Caco-2 (cell line): ENCODE data around the gene IP6K3. TPM values are rescaled to one million over a fixed set of nuclear protein-coding genes. Genes with fewer than 3 reads are reported as not detected.

ENCODE experiments used
- BruUV-seq: library from RNA; stranded (reverse); fragments of 400-500 nt; replicated peaks from 2 replicates; lab custom pipeline; 2021; lab: Mats Ljungman, UMichigan
- CTCF ChIA-PET: fragments of 300-600 bp; sonication (Branson Sonifier 250); formaldehyde crosslinking; loops from one replicate; lab custom pipeline; 2022; ENCODE audit warnings: antibody characterized with exemption; lab: Charles Lee
- POLR2A ChIA-PET: fragments of 300-600 bp; sonication (Branson Sonifier 250); formaldehyde crosslinking; loops from one replicate; lab custom pipeline; 2022; ENCODE audit warnings: antibody characterized with exemption; lab: Charles Lee
- DNase-seq, 2 experiments: peaks; one replicate each; pipeline versions ENCODE4 v3.0.0 to v3.0.0-alpha.2; 2020 to 2022
- H3K27me3 ChIP-seq: replicated peaks from 2 replicates; pipeline ENCODE4 v1.6.0; 2011; ENCODE audit warnings: low read length; ENCODE audit not compliant: control insufficient read depth, insufficient read depth
- H3K36me3 ChIP-seq: 2 replicates; pipeline ENCODE4 v1.5.1; 2011; ENCODE audit warnings: low read length; ENCODE audit not compliant: control insufficient read depth, insufficient read depth
- H3K4me1 ChIP-seq: fragments of 250-450 bp; sonication (Bioruptor Pico); 2 replicates; pipeline ENCODE4 v1.5.1; 2020; ENCODE audit warnings: mild to moderate bottlenecking
- H3K4me3 ChIP-seq: 2 replicates; pipeline ENCODE4 v1.5.1; 2011; ENCODE audit warnings: low read depth, mild to moderate bottlenecking, control low read depth, low read length
- H3K9me3 ChIP-seq: fragments of 250-450 bp; sonication (Bioruptor Pico); 2 replicates; pipeline ENCODE4 v1.5.1; 2020; ENCODE audit warnings: mild to moderate bottlenecking, moderate library complexity
- H3K27ac Mint-ChIP-seq: one replicate; pipeline ENCODE4 v1.8.0; 2022; ENCODE audit warnings: mixed read lengths; ENCODE audit not compliant: unreplicated experiment
- H3K27me3 Mint-ChIP-seq: one replicate; pipeline ENCODE4 v1.8.0; 2022; ENCODE audit warnings: mixed read lengths; ENCODE audit not compliant: insufficient read depth, unreplicated experiment
- H3K36me3 Mint-ChIP-seq: one replicate; pipeline ENCODE4 v1.8.0; 2022; ENCODE audit warnings: mild to moderate bottlenecking, mixed read lengths; ENCODE audit not compliant: insufficient read depth, unreplicated experiment
- H3K4me1 Mint-ChIP-seq: one replicate; pipeline ENCODE4 v1.8.0; 2022; ENCODE audit warnings: low read depth, mixed read lengths; ENCODE audit not compliant: unreplicated experiment
- H3K4me3 Mint-ChIP-seq: one replicate; pipeline ENCODE4 v1.8.0; 2022; ENCODE audit warnings: mild to moderate bottlenecking, moderate library complexity, mixed read lengths; ENCODE audit not compliant: unreplicated experiment
- H3K9me3 Mint-ChIP-seq: one replicate; pipeline ENCODE4 v1.8.0; 2022; ENCODE audit warnings: mixed read lengths; ENCODE audit not compliant: unreplicated experiment
- intact Hi-C: fragments of 100-400 bp; cut with micrococcal nuclease; formaldehyde crosslinking; loops from one replicate; pipeline ENCODE4 v1.10.0; 2022; ENCODE audit not compliant: unreplicated experiment
- total RNA-seq: library from RNA; stranded (reverse); gene quantifications from 2 replicates; pipeline ENCODE4 v1.2.3, GENCODE V29; 2022
- TF ChIP-seq, protein P1 (sequence below), 2 experiments: fragments of 200-600 bp in 1 of 2; IDR thresholded peaks; 1 replicate in 1 of 2; 2 replicates in 1 of 2; pipeline versions ENCODE4 v1.5.1 to v1.8.0; 2011 to 2022; ENCODE audit warnings: antibody characterized with exemption in 1 of 2, control low read depth in 1 of 2, inconsistent platforms in 1 of 2, low read depth in 1 of 2, low read length in 1 of 2, mild to moderate bottlenecking in 1 of 2, moderate library complexity in 1 of 2; ENCODE audit not compliant: insufficient read depth in 1 of 2, severe bottlenecking in 1 of 2, unreplicated experiment in 1 of 2

Gene IP6K3
- total RNA-seq, 1 experiment from 2014 or later = 0.45 TPM

GRCh38 chr6:33689879-33690278 lies 56.8 kb downstream of the IP6K3 start:
- BruUV-seq = no TSS peak
- TF ChIP-seq, protein P1, sequence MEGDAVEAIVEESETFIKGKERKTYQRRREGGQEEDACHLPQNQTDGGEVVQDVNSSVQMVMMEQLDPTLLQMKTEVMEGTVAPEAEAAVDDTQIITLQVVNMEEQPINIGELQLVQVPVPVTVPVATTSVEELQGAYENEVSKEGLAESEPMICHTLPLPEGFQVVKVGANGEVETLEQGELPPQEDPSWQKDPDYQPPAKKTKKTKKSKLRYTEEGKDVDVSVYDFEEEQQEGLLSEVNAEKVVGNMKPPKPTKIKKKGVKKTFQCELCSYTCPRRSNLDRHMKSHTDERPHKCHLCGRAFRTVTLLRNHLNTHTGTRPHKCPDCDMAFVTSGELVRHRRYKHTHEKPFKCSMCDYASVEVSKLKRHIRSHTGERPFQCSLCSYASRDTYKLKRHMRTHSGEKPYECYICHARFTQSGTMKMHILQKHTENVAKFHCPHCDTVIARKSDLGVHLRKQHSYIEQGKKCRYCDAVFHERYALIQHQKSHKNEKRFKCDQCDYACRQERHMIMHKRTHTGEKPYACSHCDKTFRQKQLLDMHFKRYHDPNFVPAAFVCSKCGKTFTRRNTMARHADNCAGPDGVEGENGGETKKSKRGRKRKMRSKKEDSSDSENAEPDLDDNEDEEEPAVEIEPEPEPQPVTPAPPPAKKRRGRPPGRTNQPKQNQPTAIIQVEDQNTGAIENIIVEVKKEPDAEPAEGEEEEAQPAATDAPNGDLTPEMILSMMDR (IDR thresholded peaks at IDR 0.05; ENCODE audit: insufficient read depth in 1 of 2, low read depth in 1 of 2, low read length in 1 of 2, severe bottlenecking in 1 of 2, unreplicated experiment in 1 of 2) = no peak
- no peaks in the 10 kb centered on the region for H3K9me3 Mint-ChIP-seq
- Histone ChIP-seq H3K27me3 (no peaks in the 10 kb centered on the region), H3K4me1 (peaks cover 8% of the 10 kb centered on the region), H3K9me3 (no peaks in the 10 kb centered on the region), H3K4me3 (no peak overlapping the region), H3K36me3 (peaks cover 7% of the 10 kb centered on the region)
- H3K4me3 Mint-ChIP-seq = no peak overlapping the region
- no peak overlapping the region for H3K27ac Mint-ChIP-seq
- no peaks in the 10 kb centered on the region for H3K27me3 Mint-ChIP-seq
- CTCF ChIA-PET = no interaction called here
- H3K4me1 Mint-ChIP-seq = peaks cover 8% of the 10 kb centered on the region
- DNase-seq = no peak
- H3K36me3 Mint-ChIP-seq = peaks cover 54% of the 10 kb centered on the region
- POLR2A ChIA-PET = no interaction called here
- intact Hi-C loops = no loop called here

DNA sequence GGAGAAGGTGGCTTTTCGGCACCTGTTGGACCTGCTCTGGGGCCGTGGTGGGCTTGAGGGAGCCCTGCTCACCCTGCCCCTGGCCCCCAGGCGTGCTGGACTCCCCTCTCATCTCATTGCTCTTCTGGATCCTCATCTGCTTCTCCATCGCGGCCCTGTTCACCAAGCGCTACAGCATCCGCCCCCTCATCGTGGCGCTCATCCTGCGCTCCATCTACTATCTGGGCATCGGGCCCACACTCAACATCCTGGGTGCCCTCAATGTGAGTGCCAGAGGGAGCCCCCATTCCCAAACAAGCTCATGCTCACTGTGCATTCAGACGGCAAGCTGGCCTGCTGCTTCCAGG lies 57.6 kb downstream of the IP6K3 start:
- TF ChIP-seq, protein P1 (IDR thresholded peaks at IDR 0.05; ENCODE audit: insufficient read depth in 1 of 2, low read depth in 1 of 2, low read length in 1 of 2, severe bottlenecking in 1 of 2, unreplicated experiment in 1 of 2) = no peak
- H3K4me3 Mint-ChIP-seq = no peak overlapping the region

DNA sequence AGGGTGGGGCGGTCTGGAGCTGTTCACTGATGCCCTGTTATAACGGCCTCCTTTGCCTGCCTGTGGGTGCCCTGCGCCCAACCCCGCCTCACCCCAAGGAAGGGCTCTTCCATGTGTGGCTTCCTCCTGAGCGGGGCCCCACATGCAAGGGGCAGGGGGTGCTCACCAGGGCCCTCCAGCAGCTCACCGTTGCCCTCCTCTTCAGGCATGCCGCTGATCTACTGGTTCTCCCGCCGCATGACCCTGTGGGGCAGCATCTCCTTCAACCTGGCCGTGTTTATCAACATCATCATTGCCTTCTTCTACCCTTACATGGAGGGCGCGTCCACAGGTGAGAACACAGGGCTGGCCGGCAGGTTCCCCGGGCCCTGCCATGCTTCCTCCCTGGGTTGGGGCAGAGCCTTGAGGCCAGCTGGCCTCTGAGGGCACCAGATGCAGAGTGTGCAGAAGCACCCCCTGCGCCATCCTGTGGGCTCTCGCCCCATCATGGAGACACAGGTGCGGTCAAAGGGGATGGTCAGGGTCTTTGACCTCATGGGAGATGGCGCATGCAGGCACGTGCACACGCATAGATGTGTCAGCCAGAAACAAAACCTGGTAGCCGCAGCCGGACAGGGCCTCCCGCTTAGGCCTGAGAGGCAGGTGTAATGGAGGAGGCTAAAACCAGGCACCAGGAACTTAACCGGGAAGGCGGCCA lies 58.1 kb downstream of the IP6K3 start:
- no TSS peak for BruUV-seq
- Mint-ChIP-seq H3K4me1 (peaks cover 8% of the 10 kb centered on the region), H3K36me3 (peaks cover 49% of the 10 kb centered on the region), H3K4me3 (no peak overlapping the region), H3K27me3 (no peaks in the 10 kb centered on the region), H3K9me3 (no peaks in the 10 kb centered on the region), H3K27ac (no peak overlapping the region)
- CTCF ChIA-PET = no interaction called here
- DNase-seq = no peak
- POLR2A ChIA-PET = no interaction called here
- Histone ChIP-seq H3K4me3 (no peak overlapping the region), H3K27me3 (no peaks in the 10 kb centered on the region), H3K36me3 (peaks cover 6% of the 10 kb centered on the region), H3K9me3 (no peaks in the 10 kb centered on the region), H3K4me1 (peaks cover 8% of the 10 kb centered on the region)
- intact Hi-C loops = no loop called here
- TF ChIP-seq, protein P1 (IDR thresholded peaks at IDR 0.05; ENCODE audit: insufficient read depth in 1 of 2, low read depth in 1 of 2, low read length in 1 of 2, severe bottlenecking in 1 of 2, unreplicated experiment in 1 of 2) = no peak

More for the DNA sequence above, 57.6 kb downstream of the IP6K3 start:
- Histone ChIP-seq H3K36me3 (peaks cover 7% of the 10 kb centered on the region), H3K9me3 (no peaks in the 10 kb centered on the region), H3K4me1 (peaks cover 8% of the 10 kb centered on the region), H3K27me3 (no peaks in the 10 kb centered on the region), H3K4me3 (no peak overlapping the region)
- ChIA-PET POLR2A (no interaction called here), CTCF (no interaction called here)
- intact Hi-C loops = no loop called here
- Mint-ChIP-seq H3K36me3 (peaks cover 54% of the 10 kb centered on the region), H3K4me1 (peaks cover 8% of the 10 kb centered on the region), H3K9me3 (no peaks in the 10 kb centered on the region), H3K27ac (no peak overlapping the region), H3K27me3 (no peaks in the 10 kb centered on the region)
- BruUV-seq = no TSS peak
- no peak for DNase-seq
